ENCODE data around the gene PACC1.

PACC1 gene

DNA sequence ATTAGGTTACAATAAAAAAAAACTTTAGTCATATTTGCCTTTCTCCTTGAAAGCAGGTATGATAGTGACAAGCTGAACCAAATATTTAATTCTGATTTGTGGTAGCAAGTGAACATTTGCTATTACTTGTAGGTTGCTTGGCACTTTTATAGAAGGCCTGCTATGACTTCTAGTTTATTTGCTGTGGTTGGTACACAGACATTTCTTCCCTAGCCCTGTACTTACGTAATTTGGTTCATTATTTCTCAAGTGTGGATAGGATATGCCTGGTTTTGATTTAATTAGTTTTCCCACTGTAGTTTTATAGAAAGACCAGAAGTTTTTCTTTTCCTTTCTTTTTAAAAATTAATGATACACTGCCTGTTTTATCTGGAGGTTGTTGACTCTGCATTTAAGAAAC is 73.6 kb downstream of the PACC1 start:
- H3K4me3 ChIP-seq (ENCODE audit: low read depth in 1 of 2, low read length in 2 of 2), result no peak overlapping the region
- no peak overlapping the region for H3K27ac ChIP-seq (ENCODE audit: low read length)
- 0 out of 2 replicates have a peak, but pooled peaks cover 1% of the 10 kb centered on the region for H3K79me2 ChIP-seq (ENCODE audit: insufficient read depth, low read length)
- no peaks in the 10 kb centered on the region for H3K9me3 ChIP-seq (ENCODE audit: insufficient read depth, low read length, severe bottlenecking)
- ATAC-seq (ENCODE audit: insufficient read depth, low read depth), result no peak
- no peaks in the 10 kb centered on the region for H3K27me3 ChIP-seq (ENCODE audit: insufficient read depth, low read length, poor library complexity)
- no peaks in the 10 kb centered on the region for H3K4me1 ChIP-seq (ENCODE audit: insufficient read depth, low read length)
- no peak overlapping the region for H3K4me2 ChIP-seq (ENCODE audit: insufficient read depth, low read length)
- H3K36me3 ChIP-seq (ENCODE audit: insufficient read depth, low read length), result peaks cover 57% of the 10 kb centered on the region
- H3K9ac ChIP-seq (ENCODE audit: low read depth, low read length), result no peak overlapping the region
- H2AFZ ChIP-seq (ENCODE audit: low read depth, low read length), result no peak overlapping the region
- TF ChIP-seq EZH2 (IDR thresholded peaks at IDR 0.05; ENCODE audit: borderline replicate concordance, low read depth, low read length, severe bottlenecking), result no peak
- TF ChIP-seq, protein P1, sequence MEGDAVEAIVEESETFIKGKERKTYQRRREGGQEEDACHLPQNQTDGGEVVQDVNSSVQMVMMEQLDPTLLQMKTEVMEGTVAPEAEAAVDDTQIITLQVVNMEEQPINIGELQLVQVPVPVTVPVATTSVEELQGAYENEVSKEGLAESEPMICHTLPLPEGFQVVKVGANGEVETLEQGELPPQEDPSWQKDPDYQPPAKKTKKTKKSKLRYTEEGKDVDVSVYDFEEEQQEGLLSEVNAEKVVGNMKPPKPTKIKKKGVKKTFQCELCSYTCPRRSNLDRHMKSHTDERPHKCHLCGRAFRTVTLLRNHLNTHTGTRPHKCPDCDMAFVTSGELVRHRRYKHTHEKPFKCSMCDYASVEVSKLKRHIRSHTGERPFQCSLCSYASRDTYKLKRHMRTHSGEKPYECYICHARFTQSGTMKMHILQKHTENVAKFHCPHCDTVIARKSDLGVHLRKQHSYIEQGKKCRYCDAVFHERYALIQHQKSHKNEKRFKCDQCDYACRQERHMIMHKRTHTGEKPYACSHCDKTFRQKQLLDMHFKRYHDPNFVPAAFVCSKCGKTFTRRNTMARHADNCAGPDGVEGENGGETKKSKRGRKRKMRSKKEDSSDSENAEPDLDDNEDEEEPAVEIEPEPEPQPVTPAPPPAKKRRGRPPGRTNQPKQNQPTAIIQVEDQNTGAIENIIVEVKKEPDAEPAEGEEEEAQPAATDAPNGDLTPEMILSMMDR (IDR thresholded peaks at IDR 0.05; ENCODE audit: borderline replicate concordance, extremely low read depth, low read length, poor library complexity, severe bottlenecking), result no peak
- no peaks in the 10 kb centered on the region for H4K20me1 ChIP-seq (ENCODE audit: insufficient read depth, low read length)
- DNase-seq, result no peak

DNA sequence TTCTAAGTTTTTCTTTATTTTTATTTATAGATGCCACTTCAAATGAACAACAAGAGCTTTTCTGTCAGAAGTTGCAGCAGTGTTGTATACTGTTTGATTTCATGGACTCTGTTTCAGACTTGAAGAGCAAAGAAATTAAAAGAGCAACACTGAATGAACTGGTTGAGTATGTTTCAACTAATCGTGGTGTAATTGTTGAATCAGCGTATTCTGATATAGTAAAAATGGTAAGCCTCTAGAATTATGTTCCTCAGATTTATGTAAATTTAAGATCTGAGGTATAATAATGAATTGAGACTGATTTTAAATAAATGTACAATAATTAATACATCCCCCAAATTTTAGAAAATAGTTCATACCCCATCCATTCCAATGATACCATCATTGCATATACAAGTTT is 85.6 kb downstream of the PACC1 start:
- peaks cover 27% of the 10 kb centered on the region for H3K36me3 ChIP-seq (ENCODE audit: insufficient read depth, low read length)
- TF ChIP-seq EZH2 (IDR thresholded peaks at IDR 0.05; ENCODE audit: borderline replicate concordance, low read depth, low read length, severe bottlenecking), result no peak
- TF ChIP-seq, protein P1 (IDR thresholded peaks at IDR 0.05; ENCODE audit: borderline replicate concordance, extremely low read depth, low read length, poor library complexity, severe bottlenecking), result no peak
- H2AFZ ChIP-seq (ENCODE audit: low read depth, low read length), result no peak overlapping the region
- no peaks in the 10 kb centered on the region; the same call in 1 of the 2 replicates for H4K20me1 ChIP-seq (ENCODE audit: insufficient read depth, low read length)
- no peak overlapping the region for H3K4me3 ChIP-seq (ENCODE audit: low read depth in 1 of 2, low read length in 2 of 2)
- no peak overlapping the region for H3K27ac ChIP-seq (ENCODE audit: low read length)
- H3K9ac ChIP-seq (ENCODE audit: low read depth, low read length), result no peak overlapping the region
- no peaks in the 10 kb centered on the region for H3K9me3 ChIP-seq (ENCODE audit: insufficient read depth, low read length, severe bottlenecking)
- DNase-seq (no peak), ATAC-seq (ENCODE audit: insufficient read depth, low read depth) (no peak)
- H3K79me2 ChIP-seq (ENCODE audit: insufficient read depth, low read length), result peaks cover 42% of the 10 kb centered on the region
- H3K27me3 ChIP-seq (ENCODE audit: insufficient read depth, low read length, poor library complexity), result no peaks in the 10 kb centered on the region
- H3K4me2 ChIP-seq (ENCODE audit: insufficient read depth, low read length), result no peak overlapping the region
- no peaks in the 10 kb centered on the region for H3K4me1 ChIP-seq (ENCODE audit: insufficient read depth, low read length)

- Histone ChIP-seq H3K4me1 (ENCODE audit: insufficient read depth, low read length) (peaks cover under 1% of the 10 kb centered on the region; the same call in 1 of the 2 replicates), H3K27me3 (ENCODE audit: insufficient read depth, low read length, poor library complexity) (no peaks in the 10 kb centered on the region), H3K9ac (ENCODE audit: low read depth, low read length) (no peak overlapping the region), H2AFZ (ENCODE audit: low read depth, low read length) (no peak overlapping the region), H3K9me3 (ENCODE audit: insufficient read depth, low read length, severe bottlenecking) (no peaks in the 10 kb centered on the region), H3K27ac (ENCODE audit: low read length) (no peak overlapping the region), H3K4me3 (ENCODE audit: low read depth in 1 of 2, low read length in 2 of 2) (no peak overlapping the region), H3K4me2 (ENCODE audit: insufficient read depth, low read length) (no peak overlapping the region), H3K36me3 (ENCODE audit: insufficient read depth, low read length) (peaks cover 21% of the 10 kb centered on the region; the same call in 1 of the 2 replicates), H3K79me2 (ENCODE audit: insufficient read depth, low read length) (peaks cover 47% of the 10 kb centered on the region), H4K20me1 (ENCODE audit: insufficient read depth, low read length) (no peaks in the 10 kb centered on the region; the same call in 1 of the 2 replicates)
- TF ChIP-seq EZH2 (IDR thresholded peaks at IDR 0.05; ENCODE audit: borderline replicate concordance, low read depth, low read length, severe bottlenecking), result no peak
- TF ChIP-seq, protein P1 (IDR thresholded peaks at IDR 0.05; ENCODE audit: borderline replicate concordance, extremely low read depth, low read length, poor library complexity, severe bottlenecking), result no peak
- ATAC-seq (ENCODE audit: insufficient read depth, low read depth) (no peak), DNase-seq (no peak)
Measured at GRCh38 chr1:212328248-212328647, 86.4 kb downstream of the PACC1 start.
